T-helper 17 cell (primary cell): ENCODE measurements around the gene GTF3C2. TPM values are rescaled to one million over a fixed set of nuclear protein-coding genes. Genes with fewer than 3 reads are reported as not detected.

Experiments
- ATAC-seq: fragments of 150-1000 bp; cut with Tn5 transposase; 2 replicates; pipeline ENCODE4 v1.10.0; 2021; ENCODE audit warnings: mild to moderate bottlenecking, moderate library complexity
- DNase-seq, 3 donors: peaks; one replicate each; pipeline versions ENCODE4 v3.0.0 to v3.0.0-alpha.2; 2020 to 2021
- H3K9me3 ChIP-seq: one replicate; pipeline ENCODE4 v1.7.0; 2013; ENCODE audit warnings: low read length, mild to moderate bottlenecking; ENCODE audit not compliant: control insufficient read depth, poor library complexity, severe bottlenecking
- H3K27ac Mint-ChIP-seq: one replicate; pipeline ENCODE4 v1.8.0; 2022; ENCODE audit warnings: mild to moderate bottlenecking, moderate library complexity, mixed read lengths
- H3K27me3 Mint-ChIP-seq: one replicate; pipeline ENCODE4 v1.8.0; 2022; ENCODE audit warnings: mixed read lengths
- H3K36me3 Mint-ChIP-seq: one replicate; pipeline ENCODE4 v1.8.0; 2022; ENCODE audit warnings: low read depth, mixed read lengths
- H3K4me1 Mint-ChIP-seq: one replicate; pipeline ENCODE4 v1.8.0; 2022; ENCODE audit warnings: mild to moderate bottlenecking, mixed read lengths
- H3K4me3 Mint-ChIP-seq: one replicate; pipeline ENCODE4 v1.8.0; 2022; ENCODE audit warnings: mild to moderate bottlenecking, moderate library complexity, mixed read lengths
- total RNA-seq, 4 donors: library from RNA in 2 of 4; stranded (reverse) in 2 of 4; gene quantifications; one replicate each; pipeline ENCODE4 v1.2.3 and lab custom pipeline; 2022 to 2026

GTF3C2 gene, protein sequence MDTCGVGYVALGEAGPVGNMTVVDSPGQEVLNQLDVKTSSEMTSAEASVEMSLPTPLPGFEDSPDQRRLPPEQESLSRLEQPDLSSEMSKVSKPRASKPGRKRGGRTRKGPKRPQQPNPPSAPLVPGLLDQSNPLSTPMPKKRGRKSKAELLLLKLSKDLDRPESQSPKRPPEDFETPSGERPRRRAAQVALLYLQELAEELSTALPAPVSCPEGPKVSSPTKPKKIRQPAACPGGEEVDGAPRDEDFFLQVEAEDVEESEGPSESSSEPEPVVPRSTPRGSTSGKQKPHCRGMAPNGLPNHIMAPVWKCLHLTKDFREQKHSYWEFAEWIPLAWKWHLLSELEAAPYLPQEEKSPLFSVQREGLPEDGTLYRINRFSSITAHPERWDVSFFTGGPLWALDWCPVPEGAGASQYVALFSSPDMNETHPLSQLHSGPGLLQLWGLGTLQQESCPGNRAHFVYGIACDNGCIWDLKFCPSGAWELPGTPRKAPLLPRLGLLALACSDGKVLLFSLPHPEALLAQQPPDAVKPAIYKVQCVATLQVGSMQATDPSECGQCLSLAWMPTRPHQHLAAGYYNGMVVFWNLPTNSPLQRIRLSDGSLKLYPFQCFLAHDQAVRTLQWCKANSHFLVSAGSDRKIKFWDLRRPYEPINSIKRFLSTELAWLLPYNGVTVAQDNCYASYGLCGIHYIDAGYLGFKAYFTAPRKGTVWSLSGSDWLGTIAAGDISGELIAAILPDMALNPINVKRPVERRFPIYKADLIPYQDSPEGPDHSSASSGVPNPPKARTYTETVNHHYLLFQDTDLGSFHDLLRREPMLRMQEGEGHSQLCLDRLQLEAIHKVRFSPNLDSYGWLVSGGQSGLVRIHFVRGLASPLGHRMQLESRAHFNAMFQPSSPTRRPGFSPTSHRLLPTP
- total RNA-seq, result 10 to 100 TPM; 52.2 to 70.2 TPM
- total RNA-seq (lab: John Stamatoyannopoulos, UW), result 45.6 to 80.2 reads per million in 2 donors

DNA sequence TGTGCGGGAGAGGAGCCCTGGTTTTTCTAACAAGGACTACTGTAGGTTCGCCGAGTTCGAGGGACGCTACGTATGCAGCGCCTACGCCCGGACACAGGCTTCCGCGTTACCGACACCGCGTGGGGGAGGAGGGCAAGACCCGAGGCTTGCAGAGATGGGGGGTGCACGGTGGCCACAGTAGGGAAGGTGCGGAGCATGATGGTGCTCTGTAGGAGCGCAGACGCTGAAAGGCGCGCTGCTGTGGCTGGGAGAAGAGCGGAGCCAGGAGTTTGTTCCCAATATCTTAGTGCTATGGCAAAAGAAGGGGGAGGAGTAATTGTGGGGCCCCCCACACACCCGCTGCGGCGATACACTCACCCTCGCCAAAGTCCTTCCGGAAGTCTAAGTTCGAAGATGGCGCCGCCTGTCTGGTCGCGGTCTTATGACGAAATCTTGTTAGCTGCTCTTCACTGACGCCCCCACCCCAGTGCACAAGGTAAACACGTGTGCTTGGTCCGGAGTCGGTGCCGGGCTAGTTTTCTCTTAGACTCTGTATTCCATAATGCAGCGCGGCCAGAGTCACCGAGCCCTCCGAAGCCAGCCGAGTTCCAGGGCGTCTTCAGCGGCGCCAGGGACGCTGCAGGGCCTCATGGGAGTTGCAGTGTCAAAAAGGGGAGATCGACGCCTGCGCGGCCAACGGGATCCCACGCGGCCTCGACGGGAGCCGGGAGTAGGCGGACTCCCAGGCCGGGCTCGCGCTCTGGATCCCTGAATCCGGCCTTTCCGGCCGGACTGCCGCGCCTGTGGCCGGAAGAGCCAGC, at the start of gene GTF3C2:
TSS of gene GTF3C2 (minus strand) at position 383 of the 800 bp plus-strand sequence. CDS start 13,210 bp downstream, outside the sequence.
- H3K9me3 ChIP-seq, result no peaks in the 10 kb centered on the region
- H3K4me1 Mint-ChIP-seq, result peaks cover 31% of the 10 kb centered on the region
- DNase-seq (peak; percentile 79 to 84 (median 80)), ATAC-seq (peak; percentile 85)
- H3K4me3 Mint-ChIP-seq, result peak within 1 kb of the TSS; percentile 99
- H3K27me3 Mint-ChIP-seq, result no peaks in the 10 kb centered on the region
- peak within 1 kb of the TSS; percentile 100 for H3K27ac Mint-ChIP-seq
- H3K36me3 Mint-ChIP-seq, result peaks cover 4% of the 10 kb centered on the region

- ATAC-seq (no peak), DNase-seq (no peak)
- H3K4me3 Mint-ChIP-seq, result no peak overlapping the region
- no peaks in the 10 kb centered on the region for H3K27me3 Mint-ChIP-seq
- H3K4me1 Mint-ChIP-seq, result peaks cover 32% of the 10 kb centered on the region
- H3K27ac Mint-ChIP-seq, result peak overlapping the region; percentile 34
- peaks cover 3% of the 10 kb centered on the region for H3K36me3 Mint-ChIP-seq
- no peaks in the 10 kb centered on the region for H3K9me3 ChIP-seq
These were observed 44.0 kb upstream of the GTF3C2 start for GRCh38 chr2:27400348-27401135.

DNA sequence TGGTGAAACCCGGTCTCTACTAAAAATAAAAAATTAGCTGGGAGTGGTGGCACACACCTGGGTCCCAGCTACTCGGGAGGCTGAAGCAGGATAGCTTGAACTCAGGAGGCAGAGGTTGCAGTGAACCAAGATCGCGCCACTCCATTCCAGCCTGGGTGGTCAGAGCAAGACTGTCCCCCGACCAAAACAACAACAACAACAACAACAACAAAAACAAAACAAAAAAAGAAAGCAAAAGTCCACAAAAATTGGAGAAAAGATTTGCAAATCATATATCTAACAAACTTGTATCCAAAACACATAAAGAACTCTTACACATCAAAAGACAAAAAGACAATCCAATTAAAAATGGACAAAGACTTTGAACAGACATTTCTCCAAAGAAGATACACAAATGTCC, 42.4 kb upstream of the GTF3C2 start:
- H3K27ac Mint-ChIP-seq, result peak overlapping the region; percentile 78
- peaks cover 3% of the 10 kb centered on the region for H3K36me3 Mint-ChIP-seq
- peaks cover 33% of the 10 kb centered on the region for H3K4me1 Mint-ChIP-seq
- H3K9me3 ChIP-seq, result no peaks in the 10 kb centered on the region
- ATAC-seq (no peak), DNase-seq (no peak)
- H3K27me3 Mint-ChIP-seq, result no peaks in the 10 kb centered on the region
- H3K4me3 Mint-ChIP-seq, result no peak overlapping the region

- Mint-ChIP-seq H3K4me3 (no peak overlapping the region), H3K27ac (no peak overlapping the region), H3K36me3 (no peaks in the 10 kb centered on the region), H3K27me3 (no peaks in the 10 kb centered on the region), H3K4me1 (peaks cover 34% of the 10 kb centered on the region)
- no peaks in the 10 kb centered on the region for H3K9me3 ChIP-seq
- DNase-seq (no peak), ATAC-seq (no peak)
These were observed 36.7 kb upstream of the GTF3C2 start for GRCh38 chr2:27393225-27393624.

DNA sequence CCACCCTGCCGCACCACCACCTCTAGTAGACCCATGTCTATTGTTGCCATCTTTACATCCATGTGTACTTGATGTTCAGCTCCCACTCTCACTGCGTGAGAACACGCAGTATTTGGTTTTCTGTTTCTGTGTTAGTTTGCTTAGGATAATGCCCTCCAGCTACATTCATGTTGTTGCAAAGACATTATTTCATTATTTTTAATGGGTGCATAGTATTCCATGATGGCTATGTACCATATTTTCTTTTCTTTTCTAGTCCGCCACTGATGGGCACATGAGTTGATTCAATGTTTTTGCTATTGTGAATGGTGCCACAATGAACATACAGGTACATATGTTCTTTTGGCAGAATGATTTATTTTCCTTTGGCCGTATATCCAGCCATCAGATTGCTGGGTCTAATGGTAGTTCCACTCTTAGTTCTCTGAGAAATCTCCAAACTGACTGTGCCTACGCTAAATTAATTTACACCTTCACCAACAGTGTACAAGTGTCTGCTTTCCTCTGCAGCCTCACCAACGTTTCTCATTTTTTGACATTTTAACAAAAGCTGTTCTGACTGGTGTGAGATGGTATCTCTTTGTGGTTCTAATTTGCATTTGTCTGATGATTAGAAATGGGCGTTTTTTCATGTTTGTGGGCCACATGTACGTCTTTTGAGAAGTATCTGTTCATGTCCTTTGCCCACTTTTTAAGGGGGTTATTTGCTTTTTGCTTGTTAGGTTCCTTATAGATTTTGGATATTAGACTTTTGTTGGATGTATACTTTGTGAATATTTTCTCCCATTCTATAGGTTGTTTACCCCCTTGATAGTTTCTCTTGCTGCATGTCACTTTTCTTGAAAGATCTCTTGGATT, 34.5 kb upstream of the GTF3C2 start:
- DNase-seq (no peak), ATAC-seq (peak; percentile 87)
- H3K4me1 Mint-ChIP-seq, result peaks cover 23% of the 10 kb centered on the region
- H3K9me3 ChIP-seq, result no peaks in the 10 kb centered on the region
- H3K36me3 Mint-ChIP-seq, result peaks cover 2% of the 10 kb centered on the region
- no peaks in the 10 kb centered on the region for H3K27me3 Mint-ChIP-seq
- H3K4me3 Mint-ChIP-seq, result peak overlapping the region; percentile 80
- peak overlapping the region; percentile 94 for H3K27ac Mint-ChIP-seq

GRCh38 chr2:27381577-27382181, 25.1 kb upstream of the GTF3C2 start:
- Mint-ChIP-seq H3K27ac (peak overlapping the region; percentile 92), H3K36me3 (peaks cover 13% of the 10 kb centered on the region), H3K27me3 (no peaks in the 10 kb centered on the region), H3K4me3 (peak overlapping the region; percentile 92), H3K4me1 (peaks cover 27% of the 10 kb centered on the region)
- DNase-seq (no peak), ATAC-seq (no peak)
- no peaks in the 10 kb centered on the region for H3K9me3 ChIP-seq

GRCh38 chr2:27380626-27381545, 24.3 kb upstream of the GTF3C2 start, which contains the start of gene ZNF513:
ZNF513 (minus strand) TSS chr2:27380734; CDS start chr2:27380526, 208 bp downstream.
- Mint-ChIP-seq H3K4me3 (peak within 1 kb of the TSS; percentile 92), H3K4me1 (peaks cover 27% of the 10 kb centered on the region), H3K36me3 (peaks cover 13% of the 10 kb centered on the region), H3K27ac (peak within 1 kb of the TSS; percentile 92), H3K27me3 (no peaks in the 10 kb centered on the region)
- ATAC-seq (peak; percentile 95), DNase-seq (peak; percentile 77 to 80 (median 80))
- no peaks in the 10 kb centered on the region for H3K9me3 ChIP-seq

- DNase-seq (no peak), ATAC-seq (peak; percentile 44)
These were observed 23.5 kb upstream of the GTF3C2 start for GRCh38 chr2:27379836-27380625.

GRCh38 chr2:27379383-27379835, 22.8 kb upstream of the GTF3C2 start:
- DNase-seq (no peak), ATAC-seq (no peak)
- peak overlapping the region; percentile 92 for H3K4me3 Mint-ChIP-seq
- H3K4me1 Mint-ChIP-seq, result peaks cover 23% of the 10 kb centered on the region
- no peaks in the 10 kb centered on the region for H3K9me3 ChIP-seq
- H3K27ac Mint-ChIP-seq, result peak overlapping the region; percentile 92
- peaks cover 6% of the 10 kb centered on the region for H3K36me3 Mint-ChIP-seq
- no peaks in the 10 kb centered on the region for H3K27me3 Mint-ChIP-seq

More at GRCh38 chr2:27379836-27380625, 23.5 kb upstream of the GTF3C2 start:
- Mint-ChIP-seq H3K36me3 (peaks cover 6% of the 10 kb centered on the region), H3K27ac (peak overlapping the region; percentile 92), H3K27me3 (no peaks in the 10 kb centered on the region), H3K4me1 (peaks cover 24% of the 10 kb centered on the region), H3K4me3 (peak overlapping the region; percentile 92)
- H3K9me3 ChIP-seq, result no peaks in the 10 kb centered on the region
